Mesendoderm (in vitro differentiated cells): ENCODE data around the gene FRY.

Experiments used
- DNase-seq: peaks from one replicate; pipeline ENCODE4 v3.0.0; 2013
- H2AK5ac ChIP-seq: 2 replicates; pipeline ENCODE4 v1.6.1; 2013; ENCODE audit warnings: low read length, inconsistent platforms
- H2BK120ac ChIP-seq: 2 replicates; pipeline ENCODE4 v1.6.1; 2013; ENCODE audit warnings: low read depth, mild to moderate bottlenecking, low read length, moderate library complexity, mixed read lengths
- H2BK15ac ChIP-seq: replicated peaks from 2 replicates; pipeline ENCODE4 v1.6.1; 2013; ENCODE audit warnings: low read depth, mild to moderate bottlenecking, moderate library complexity
- H2BK5ac ChIP-seq: 2 replicates; pipeline ENCODE4 v1.6.1; 2013; ENCODE audit warnings: low read length, inconsistent platforms
- H3K18ac ChIP-seq: 2 replicates; pipeline ENCODE4 v1.6.1; 2013; ENCODE audit warnings: mild to moderate bottlenecking, low read length, mixed read lengths
- H3K23ac ChIP-seq: one replicate; pipeline ENCODE4 v1.6.1; 2013; ENCODE audit warnings: low read length
- H3K27ac ChIP-seq: 2 replicates; pipeline ENCODE4 v1.5.1; 2013; ENCODE audit warnings: low read depth, mild to moderate bottlenecking, inconsistent platforms, low read length, moderate library complexity
- H3K27me3 ChIP-seq: 2 replicates; pipeline ENCODE4 v1.6.1; 2013; ENCODE audit warnings: low read length, control low read depth, mild to moderate bottlenecking, inconsistent platforms; ENCODE audit not compliant: insufficient read depth, poor library complexity
- H3K36me3 ChIP-seq: 2 replicates; pipeline ENCODE4 v1.6.1; 2013; ENCODE audit warnings: low read length, inconsistent platforms; ENCODE audit not compliant: control insufficient read depth, insufficient read depth
- H3K4ac ChIP-seq: one replicate; pipeline ENCODE4 v1.6.1; 2013; ENCODE audit warnings: low read depth, mild to moderate bottlenecking, low read length, moderate library complexity
- H3K4me1 ChIP-seq: 2 replicates; pipeline ENCODE4 v1.6.1; 2013; ENCODE audit warnings: low read depth, low read length, inconsistent platforms; ENCODE audit not compliant: control insufficient read depth
- H3K4me2 ChIP-seq: 2 replicates; pipeline ENCODE4 v1.6.1; 2013; ENCODE audit warnings: low read length
- H3K4me3 ChIP-seq: 2 replicates; pipeline ENCODE4 v1.5.1; 2013; ENCODE audit warnings: mild to moderate bottlenecking, low read length
- H3K56ac ChIP-seq: one replicate; pipeline ENCODE4 v1.6.1; 2013; ENCODE audit warnings: low read length
- H3K79me1 ChIP-seq: 2 replicates; pipeline ENCODE4 v1.6.1; 2013; ENCODE audit warnings: low read length, inconsistent platforms
- H3K79me2 ChIP-seq: 2 replicates; pipeline ENCODE4 v1.6.1; 2013; ENCODE audit warnings: mild to moderate bottlenecking, low read length; ENCODE audit not compliant: control insufficient read depth, insufficient read depth
- H3K9ac ChIP-seq: 2 replicates; pipeline ENCODE4 v1.6.1; 2013; ENCODE audit warnings: low read length, inconsistent platforms
- H4K5ac ChIP-seq: one replicate; pipeline ENCODE4 v1.6.1; 2013; ENCODE audit warnings: low read length
- H4K8ac ChIP-seq: one replicate; pipeline ENCODE4 v1.6.1; 2013; ENCODE audit warnings: low read depth, mild to moderate bottlenecking, control low read depth, low read length, moderate library complexity
- WGBS: extraction: QIAGEN DNeasy Blood & Tissue Kit; methylation state at CpG from one replicate; pipeline ENCODE4 v1.1.7; 2013; ENCODE audit warnings: low lambda C conversion rate, missing lambda C conversion rate; ENCODE audit not compliant: insufficient coverage; ENCODE audit errors: extremely low coverage; 5-methylcytosine and 5-hydroxymethylcytosine counted together

Gene FRY

GRCh38 chr13:32075170-32075851 lies 43.7 kb downstream of the FRY start:
- H4K5ac ChIP-seq, result no peak overlapping the region
- no peak overlapping the region for H3K56ac ChIP-seq
- no peaks in the 10 kb centered on the region for H3K27me3 ChIP-seq
- WGBS, result no CpG with 5 or more reads among the region's 2 CpGs
- no peak overlapping the region for H3K27ac ChIP-seq
- no peaks in the 10 kb centered on the region for H3K79me1 ChIP-seq
- no peak overlapping the region for H2BK5ac ChIP-seq
- DNase-seq, result no peak
- H4K8ac ChIP-seq, result no peak overlapping the region
- no peak overlapping the region for H3K18ac ChIP-seq
- no peak overlapping the region for H3K4ac ChIP-seq
- H2BK120ac ChIP-seq, result no peak overlapping the region
- H3K4me2 ChIP-seq, result no peak overlapping the region
- H3K79me2 ChIP-seq, result no peaks in the 10 kb centered on the region
- no peak overlapping the region for H3K23ac ChIP-seq
- no peak overlapping the region for H3K4me3 ChIP-seq
- no peak overlapping the region for H3K9ac ChIP-seq
- no peaks in the 10 kb centered on the region for H3K4me1 ChIP-seq
- no peak overlapping the region for H2AK5ac ChIP-seq
- H2BK15ac ChIP-seq, result no peak overlapping the region
- H3K36me3 ChIP-seq, result no peaks in the 10 kb centered on the region

GRCh38 chr13:32079587-32079986 lies 48.0 kb downstream of the FRY start:
- H3K4me2 ChIP-seq, result no peak overlapping the region
- H3K4me3 ChIP-seq, result no peak overlapping the region
- no peaks in the 10 kb centered on the region for H3K79me1 ChIP-seq
- no peak for DNase-seq
- H2BK120ac ChIP-seq, result no peak overlapping the region
- no peak overlapping the region for H3K56ac ChIP-seq
- no peak overlapping the region for H3K18ac ChIP-seq
- H4K8ac ChIP-seq, result no peak overlapping the region
- H3K9ac ChIP-seq, result no peak overlapping the region
- H4K5ac ChIP-seq, result no peak overlapping the region
- no peaks in the 10 kb centered on the region for H3K27me3 ChIP-seq
- no peak overlapping the region for H3K23ac ChIP-seq
- H3K36me3 ChIP-seq, result no peaks in the 10 kb centered on the region
- no peaks in the 10 kb centered on the region for H3K79me2 ChIP-seq
- H2AK5ac ChIP-seq, result no peak overlapping the region
- H2BK5ac ChIP-seq, result no peak overlapping the region
- WGBS, result no CpG with 5 or more reads among the region's 3 CpGs
- H3K27ac ChIP-seq, result no peak overlapping the region
- H3K4me1 ChIP-seq, result no peaks in the 10 kb centered on the region
- no peak overlapping the region for H2BK15ac ChIP-seq
- no peak overlapping the region for H3K4ac ChIP-seq

GRCh38 chr13:32080328-32080744 lies 48.8 kb downstream of the FRY start:
- Histone ChIP-seq H4K8ac (no peak overlapping the region), H3K79me2 (no peaks in the 10 kb centered on the region), H3K27ac (no peak overlapping the region), H3K27me3 (no peaks in the 10 kb centered on the region), H2BK15ac (no peak overlapping the region), H3K18ac (no peak overlapping the region), H2BK120ac (no peak overlapping the region), H3K23ac (no peak overlapping the region), H3K4me3 (no peak overlapping the region), H3K4me1 (no peaks in the 10 kb centered on the region), H3K4me2 (no peak overlapping the region), H3K36me3 (no peaks in the 10 kb centered on the region), H3K79me1 (no peaks in the 10 kb centered on the region), H3K9ac (no peak overlapping the region), H3K4ac (no peak overlapping the region), H2BK5ac (no peak overlapping the region), H4K5ac (no peak overlapping the region), H3K56ac (no peak overlapping the region), H2AK5ac (no peak overlapping the region)
- no CpG with 5 or more reads among the region's 1 CpG for WGBS
- DNase-seq, result no peak

- no peak overlapping the region for H3K4me2 ChIP-seq
- H3K9ac ChIP-seq, result no peak overlapping the region
- H4K5ac ChIP-seq, result no peak overlapping the region
- no peak overlapping the region for H3K27ac ChIP-seq
- no peaks in the 10 kb centered on the region for H3K4me1 ChIP-seq
- H4K8ac ChIP-seq, result no peak overlapping the region
- H2BK15ac ChIP-seq, result no peak overlapping the region
- DNase-seq, result no peak
- no peak overlapping the region for H3K56ac ChIP-seq
- H2BK5ac ChIP-seq, result no peak overlapping the region
- H2AK5ac ChIP-seq, result no peak overlapping the region
- no peaks in the 10 kb centered on the region for H3K79me1 ChIP-seq
- no peaks in the 10 kb centered on the region for H3K27me3 ChIP-seq
- no peak overlapping the region for H3K23ac ChIP-seq
- no peaks in the 10 kb centered on the region for H3K79me2 ChIP-seq
- H3K4ac ChIP-seq, result no peak overlapping the region
- no CpG with 5 or more reads among the region's 2 CpGs for WGBS
- H3K4me3 ChIP-seq, result no peak overlapping the region
- H3K36me3 ChIP-seq, result no peaks in the 10 kb centered on the region
- no peak overlapping the region for H3K18ac ChIP-seq
- no peak overlapping the region for H2BK120ac ChIP-seq
These were observed 50.0 kb downstream of the FRY start for GRCh38 chr13:32081591-32081990.

- no peak overlapping the region for H3K4ac ChIP-seq
- H2BK5ac ChIP-seq, result no peak overlapping the region
- H3K4me3 ChIP-seq, result no peak overlapping the region
- H3K18ac ChIP-seq, result no peak overlapping the region
- WGBS, result no CpG with 5 or more reads among the region's 2 CpGs
- no peak overlapping the region for H2AK5ac ChIP-seq
- no peaks in the 10 kb centered on the region for H3K79me1 ChIP-seq
- no peak overlapping the region for H3K23ac ChIP-seq
- no peak overlapping the region for H3K4me2 ChIP-seq
- H4K5ac ChIP-seq, result no peak overlapping the region
- no peak overlapping the region for H3K9ac ChIP-seq
- H4K8ac ChIP-seq, result no peak overlapping the region
- no peak for DNase-seq
- H3K56ac ChIP-seq, result no peak overlapping the region
- no peak overlapping the region for H2BK120ac ChIP-seq
- H2BK15ac ChIP-seq, result no peak overlapping the region
- H3K79me2 ChIP-seq, result no peaks in the 10 kb centered on the region
- H3K27ac ChIP-seq, result no peak overlapping the region
- no peaks in the 10 kb centered on the region for H3K4me1 ChIP-seq
- H3K36me3 ChIP-seq, result no peaks in the 10 kb centered on the region
- H3K27me3 ChIP-seq, result no peaks in the 10 kb centered on the region
These were observed 54.8 kb downstream of the FRY start for GRCh38 chr13:32086366-32086765.
